HG03565 (cell line): ENCODE measurements around the gene TRPV3.
"Not testable (repeated sequence)": the region's sequence is repeated elsewhere in the genome, so short reads cannot be mapped to it uniquely, and the experiment has no call there.

Experiments used
- ATAC-seq: cut with Tn5 transposase; IDR thresholded peaks from one replicate; pipeline ENCODE4 v1.9.1; 2021; ENCODE audit warnings: mild to moderate bottlenecking, moderate library complexity; ENCODE audit not compliant: unreplicated experiment

Gene TRPV3

DNA sequence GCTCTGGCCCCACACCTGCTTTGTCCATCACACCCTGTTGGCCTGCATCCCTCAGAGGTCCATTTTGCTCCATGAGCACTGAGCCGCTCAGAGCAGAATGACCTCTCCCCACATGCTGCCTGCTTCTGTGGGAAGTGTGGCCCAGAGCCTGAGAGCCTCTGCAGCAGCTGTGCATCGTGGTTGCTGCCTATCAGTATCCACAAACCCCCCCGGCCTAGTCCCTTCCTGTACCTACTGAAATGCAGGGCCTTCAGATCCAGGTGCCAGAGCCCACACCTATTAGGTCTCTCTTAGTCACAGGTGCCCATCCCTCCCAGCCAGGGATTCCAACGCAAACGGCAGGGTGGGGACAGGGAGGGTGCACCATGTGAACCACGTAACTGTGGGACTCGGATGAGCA, 16.6 kb upstream of the TRPV3 start:
- ATAC-seq, result no peak

DNA sequence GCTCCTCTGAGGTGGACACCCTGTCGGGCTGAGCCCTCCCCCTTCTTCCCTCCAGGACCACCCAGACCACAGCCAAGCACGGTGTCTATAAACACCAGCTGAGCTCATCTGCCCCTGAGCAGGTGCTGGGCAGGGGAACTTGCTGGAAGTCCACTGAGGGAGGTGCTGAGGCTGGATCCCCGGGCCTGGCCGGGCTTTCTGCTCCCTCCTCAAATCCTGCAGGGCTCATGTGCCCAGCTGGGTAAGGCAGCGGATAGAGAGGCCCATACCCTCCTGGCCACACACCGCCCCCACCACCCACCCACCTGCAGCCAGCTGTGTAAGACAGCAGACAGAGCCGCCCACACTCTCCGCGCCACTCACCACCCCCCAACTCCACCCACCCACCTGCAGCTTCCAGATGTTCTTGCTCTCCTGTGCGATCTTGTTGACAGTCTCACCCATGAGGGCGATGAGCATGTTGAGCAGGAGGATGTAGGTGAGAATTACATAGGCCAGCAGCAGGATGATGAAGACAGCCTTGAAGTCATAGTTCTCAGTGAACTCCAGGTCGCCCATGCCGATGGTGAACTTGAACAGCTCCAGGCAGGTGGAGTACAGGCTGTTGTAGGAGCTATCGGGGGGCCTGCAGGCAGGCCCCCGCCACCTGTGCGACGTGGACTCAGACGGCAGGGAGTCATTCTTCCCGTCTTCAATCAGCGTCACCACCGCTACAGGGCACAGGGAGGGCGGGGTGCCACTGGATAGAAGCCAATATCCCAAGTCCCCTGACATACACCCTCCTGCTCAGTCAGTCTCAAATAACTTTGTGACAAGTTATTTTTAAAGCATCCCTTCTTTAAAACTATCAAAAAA, 15.9 kb upstream of the TRPV3 start:
- ATAC-seq, result no peak

DNA sequence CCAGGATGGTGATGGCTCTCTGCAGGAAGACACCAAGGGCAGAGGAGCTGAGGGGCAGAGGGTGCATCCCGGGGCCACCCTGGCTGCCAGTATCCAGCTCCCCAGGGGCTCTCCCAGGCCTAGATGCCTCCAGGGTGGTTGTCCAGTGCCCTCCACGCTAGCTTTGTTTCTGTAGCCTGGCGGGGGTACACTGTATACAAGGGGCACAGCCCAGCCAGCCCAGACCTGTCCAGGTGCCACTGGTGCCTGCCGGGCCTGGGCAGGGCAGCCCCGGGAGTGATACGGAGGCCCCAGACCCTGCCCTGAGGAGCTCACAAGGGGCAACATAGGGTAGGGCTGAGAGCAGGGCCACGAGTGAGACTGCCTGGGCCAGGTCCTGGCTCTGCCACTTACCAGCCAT, 14.6 kb upstream of the TRPV3 start:
- ATAC-seq, result no peak

DNA sequence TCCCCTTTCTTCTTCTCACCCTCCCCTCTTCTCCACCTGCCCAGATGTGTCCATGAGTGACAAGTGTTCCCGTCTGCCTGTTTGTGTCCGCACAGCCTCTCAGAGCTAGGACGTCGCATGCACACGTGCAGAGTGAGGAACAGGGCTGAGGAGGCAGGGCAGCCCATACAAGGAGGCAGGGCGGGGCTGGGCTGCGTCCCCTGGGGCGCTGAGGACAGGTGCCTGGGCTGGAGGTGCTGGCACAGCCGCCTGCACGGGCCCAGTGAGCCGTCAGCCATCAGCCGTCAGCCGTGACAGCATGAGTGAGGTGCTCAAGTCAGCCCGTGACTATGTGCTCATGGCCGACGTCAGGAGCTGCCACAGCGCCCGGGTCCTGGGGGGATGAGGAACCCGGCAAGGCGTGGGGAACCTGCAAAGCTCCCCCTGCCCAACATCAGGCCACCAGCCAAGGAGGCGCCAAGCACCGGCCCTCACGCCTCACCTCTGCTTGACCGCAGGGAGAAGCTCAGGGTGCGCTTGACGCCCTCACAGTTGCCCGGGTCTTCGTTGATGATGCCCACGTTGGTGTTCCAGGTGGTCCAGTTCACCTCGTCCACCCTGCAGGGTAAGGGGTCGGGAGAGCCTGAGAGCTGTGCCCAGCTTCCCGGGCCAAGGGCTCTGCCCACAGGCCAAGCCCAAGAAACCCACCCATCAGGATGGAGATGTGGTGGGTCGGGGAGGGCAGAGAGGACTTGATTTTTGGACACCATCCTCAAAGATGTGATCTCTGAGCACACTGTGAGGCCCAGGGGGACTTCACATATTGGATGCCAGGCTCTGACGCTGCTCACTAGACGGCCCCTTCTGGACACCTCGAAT, 13.7 kb upstream of the TRPV3 start:
- ATAC-seq, result no peak

DNA sequence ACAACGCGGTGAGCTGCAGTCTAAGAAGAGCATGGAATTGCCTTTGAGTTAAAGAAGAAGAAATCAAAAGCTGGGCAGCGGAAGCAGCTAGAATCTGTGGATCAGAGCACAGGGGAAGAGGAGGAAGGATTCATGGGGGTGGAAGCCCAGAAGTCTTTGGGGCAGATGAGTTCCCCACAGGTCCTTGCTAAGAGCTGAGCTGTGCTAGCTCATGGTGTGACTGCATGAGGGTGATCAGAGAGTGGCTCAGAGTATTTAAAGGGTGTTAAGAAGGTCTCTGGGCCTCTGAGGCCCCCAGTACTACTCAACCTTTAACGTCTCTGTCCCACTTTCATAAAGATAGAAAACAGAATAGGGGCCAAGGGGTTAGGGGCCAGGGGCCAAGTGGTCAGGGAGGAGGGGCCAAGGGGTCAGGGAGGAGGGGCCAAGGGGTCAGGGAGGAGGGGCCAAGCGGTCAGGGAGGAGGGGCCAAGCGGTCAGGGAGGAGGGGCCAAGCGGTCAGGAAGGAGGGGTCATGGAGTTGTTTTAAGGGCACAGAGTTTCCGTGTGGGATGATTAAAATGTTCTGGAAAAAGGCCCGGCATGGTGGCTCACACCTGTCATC, 12.0 kb upstream of the TRPV3 start:
- ATAC-seq, result no peak

DNA sequence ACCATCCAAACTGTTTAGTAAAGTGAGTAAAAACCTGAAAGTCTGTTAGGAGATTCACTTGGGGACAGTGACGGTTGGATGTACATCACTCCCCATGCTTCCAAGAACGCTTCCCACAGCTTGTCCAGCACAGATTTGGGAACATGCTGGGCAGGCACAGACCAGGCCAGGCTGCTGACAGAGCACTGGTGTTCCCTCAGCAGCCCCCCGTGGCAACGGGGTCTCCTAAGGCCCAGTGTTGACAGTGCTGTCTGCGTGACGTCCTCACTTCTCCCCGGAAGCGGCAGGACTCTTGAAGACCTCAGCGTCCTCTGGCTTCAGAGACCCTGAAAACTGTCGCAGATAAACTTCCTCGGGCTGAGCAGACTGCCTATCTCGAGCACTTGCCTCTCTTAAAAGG, 8.9 kb upstream of the TRPV3 start:
- no peak for ATAC-seq

DNA sequence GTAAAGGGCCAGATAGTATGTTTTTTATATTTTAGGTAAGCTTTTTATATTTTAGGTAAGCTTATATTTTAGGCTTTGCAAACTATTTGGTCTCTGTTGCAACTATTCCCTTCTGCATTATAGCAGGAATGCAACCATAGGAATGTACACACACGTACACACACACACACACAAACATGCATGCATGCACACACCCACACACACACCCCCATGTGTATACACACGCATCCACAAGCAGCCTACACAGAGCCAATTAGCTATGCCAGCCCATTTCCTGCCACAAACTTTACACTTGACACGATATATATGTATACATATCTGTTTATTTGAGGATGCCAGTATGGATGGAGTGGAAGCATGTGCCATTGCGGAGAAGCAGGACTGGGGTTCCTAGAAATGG, 7.5 kb upstream of the TRPV3 start:
- no peak for ATAC-seq

DNA sequence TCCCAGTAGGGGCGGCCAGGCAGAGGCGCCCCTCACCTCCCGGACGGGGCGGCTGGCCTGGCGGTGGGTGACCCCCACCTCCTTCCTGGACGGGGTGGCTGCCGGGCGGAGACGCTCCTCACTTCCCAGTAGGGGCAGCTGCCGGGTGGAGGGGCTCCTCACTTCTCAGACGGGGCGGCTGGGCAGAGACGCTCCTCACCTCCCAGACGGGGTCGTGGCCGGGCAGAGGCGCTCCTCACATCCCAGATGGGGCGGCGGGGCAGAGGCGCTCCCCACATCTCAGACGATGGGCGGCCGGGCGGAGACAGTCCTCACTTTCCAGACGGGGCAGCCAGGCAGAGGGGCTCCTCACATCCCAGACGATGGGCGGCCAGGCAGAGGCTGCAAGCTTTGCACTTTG, 6.6 kb upstream of the TRPV3 start:
- not testable (repeated sequence) for ATAC-seq

DNA sequence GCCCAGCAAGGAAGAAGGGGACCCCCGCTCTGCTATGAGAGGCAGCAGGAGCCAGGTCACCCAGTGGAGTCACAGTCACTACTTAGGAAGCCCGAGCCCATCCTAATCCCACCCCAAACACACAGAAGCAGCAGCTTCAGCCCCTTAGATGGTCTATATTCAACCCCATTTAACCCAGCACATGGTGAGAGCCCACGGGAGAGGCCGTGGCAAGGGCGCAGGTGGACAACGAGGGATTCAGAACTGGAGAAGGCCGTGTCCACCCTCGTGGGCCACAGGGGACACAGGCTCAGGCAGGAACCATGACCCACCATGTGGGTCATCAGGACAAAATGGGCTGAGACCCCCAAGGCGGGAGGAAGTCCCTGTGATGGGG, 1.6 kb upstream of the TRPV3 start:
- ATAC-seq, result no peak

DNA sequence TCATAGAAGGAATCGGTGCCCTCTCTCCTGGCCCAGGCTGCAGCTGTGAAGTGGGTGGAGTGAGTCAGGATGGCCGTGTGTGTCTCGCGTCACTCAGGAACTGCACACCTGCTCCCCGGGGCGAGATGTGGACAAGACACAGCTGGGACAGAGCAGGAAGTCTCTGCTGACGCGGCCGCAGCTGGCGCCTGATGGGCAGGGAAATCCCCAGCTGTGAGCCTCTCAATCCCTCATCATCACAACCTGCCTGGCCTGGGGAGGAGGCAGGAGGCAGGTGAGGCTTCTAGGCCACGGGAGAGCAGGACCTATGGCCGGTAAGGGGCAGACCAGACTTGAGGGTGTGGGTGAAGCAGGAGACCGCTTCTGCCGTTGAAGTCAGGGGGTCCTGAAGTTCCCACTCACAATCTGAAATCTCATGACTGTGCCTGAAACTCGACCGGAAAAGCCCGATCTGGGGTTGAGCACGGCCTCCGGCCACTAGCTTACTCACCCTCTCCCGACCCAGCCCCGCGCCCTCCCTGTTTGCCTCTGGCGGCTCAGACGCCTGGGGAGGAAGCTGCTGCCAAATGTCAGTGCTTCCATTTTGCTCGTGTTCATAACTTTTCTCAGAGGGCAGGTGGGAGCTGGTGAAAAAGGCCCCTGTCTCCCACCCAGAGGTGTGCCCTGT, 1.1 kb upstream of the TRPV3 start:
- peak; percentile 61 for ATAC-seq

DNA sequence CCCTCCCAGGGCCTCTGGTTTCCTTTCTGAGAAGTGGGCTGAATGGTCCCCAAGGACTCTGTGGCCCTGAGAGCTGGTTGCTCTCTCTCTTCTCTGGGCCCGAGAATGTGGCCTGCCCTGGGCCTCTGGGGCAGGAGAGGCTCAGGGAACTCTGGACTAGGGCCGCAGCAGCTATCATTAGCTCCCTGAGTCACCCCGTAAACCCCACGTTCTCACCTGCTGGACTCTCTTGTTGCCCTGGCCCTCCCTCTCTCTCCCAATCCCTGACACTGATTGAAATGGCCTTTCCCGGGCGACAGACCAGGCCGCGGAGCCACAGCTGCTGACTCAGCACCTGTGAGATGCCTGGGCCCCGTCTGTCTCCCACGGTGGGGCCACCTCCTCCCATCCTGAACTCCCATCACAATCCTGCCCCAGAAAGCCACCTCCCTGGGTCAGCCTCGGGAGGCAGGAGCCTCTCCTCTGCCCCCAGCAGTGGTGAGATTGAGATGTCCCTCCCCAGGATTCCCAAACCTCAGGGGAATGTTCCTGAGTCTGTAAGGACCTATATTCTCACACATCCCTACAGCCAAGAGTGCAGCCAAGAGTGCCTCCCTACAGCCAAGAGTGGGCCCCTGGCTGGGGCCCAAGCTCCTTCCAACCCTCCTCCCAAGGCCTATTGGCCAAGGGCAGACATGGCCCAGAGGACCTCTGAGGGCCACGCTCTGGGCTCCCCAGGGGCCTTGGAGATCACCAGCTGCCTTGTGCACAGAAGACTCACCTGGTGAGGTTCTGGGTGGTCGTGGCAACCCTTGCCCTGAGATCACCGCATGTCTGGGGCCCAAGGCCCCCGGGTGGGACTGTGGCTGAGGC, 470 bp downstream of the TRPV3 start:
- no peak for ATAC-seq

DNA sequence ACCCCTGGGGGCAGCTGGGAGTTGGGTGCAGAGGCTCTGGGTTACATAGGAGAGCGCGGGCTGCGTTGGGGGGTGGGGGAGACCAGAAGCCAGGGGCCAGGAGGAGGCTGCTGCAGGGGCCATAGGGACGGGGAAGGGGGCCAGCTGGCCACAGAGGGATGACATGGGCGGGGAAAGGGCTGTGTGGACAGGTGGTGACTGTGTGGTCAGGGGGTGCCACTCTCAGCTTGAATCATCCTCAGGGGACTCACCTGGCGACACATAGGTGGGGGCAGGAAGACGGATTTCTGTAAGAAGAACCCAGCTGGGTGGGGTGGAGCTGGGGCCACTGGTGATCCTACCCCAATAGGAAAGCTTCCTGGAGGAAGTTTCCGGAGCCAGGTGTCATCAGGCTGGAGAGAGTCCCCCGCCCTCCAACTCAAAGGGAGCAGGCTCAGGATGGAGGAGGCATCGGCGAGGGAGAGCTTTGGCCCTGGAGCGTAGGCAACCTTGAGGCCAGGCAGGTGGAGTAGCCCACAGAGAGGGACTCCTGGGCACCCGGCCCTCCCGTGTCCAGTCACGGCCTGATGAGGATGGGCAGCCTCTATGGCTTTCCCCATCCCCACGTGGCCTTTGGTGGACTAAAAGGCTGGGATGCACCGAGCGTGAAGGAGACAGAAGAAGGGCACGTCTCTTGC, 1.2 kb downstream of the TRPV3 start:
- ATAC-seq, result no peak

DNA sequence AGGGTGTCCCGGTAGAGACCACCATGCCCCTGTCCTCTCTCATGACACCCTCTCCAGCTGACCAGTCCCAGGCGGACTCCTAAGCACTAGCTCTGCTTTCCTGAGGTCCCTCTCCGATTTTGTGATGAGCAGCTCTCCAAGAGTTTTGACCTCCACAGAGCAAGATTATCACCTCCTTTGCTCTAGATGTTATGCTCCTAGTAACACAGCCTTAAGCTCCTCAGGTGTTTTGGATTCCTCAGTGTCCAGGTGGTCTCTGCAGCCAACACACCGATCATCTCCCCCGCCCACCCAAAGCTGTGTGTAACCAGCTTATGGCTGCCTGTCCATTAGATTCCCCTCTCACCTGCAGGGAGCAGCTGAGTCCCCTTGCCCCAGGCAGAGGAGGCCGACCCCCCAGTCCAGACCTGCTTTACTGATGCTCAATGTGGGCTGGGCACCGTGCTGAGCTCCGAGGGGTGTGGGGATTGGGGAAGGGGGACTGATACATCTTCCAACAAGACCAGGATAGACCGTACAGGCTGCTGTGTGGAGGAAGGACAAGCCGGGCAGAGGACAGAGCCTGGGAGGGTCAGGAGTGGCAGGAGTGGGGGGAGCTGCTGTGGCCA, 2.3 kb downstream of the TRPV3 start:
- no peak for ATAC-seq

DNA sequence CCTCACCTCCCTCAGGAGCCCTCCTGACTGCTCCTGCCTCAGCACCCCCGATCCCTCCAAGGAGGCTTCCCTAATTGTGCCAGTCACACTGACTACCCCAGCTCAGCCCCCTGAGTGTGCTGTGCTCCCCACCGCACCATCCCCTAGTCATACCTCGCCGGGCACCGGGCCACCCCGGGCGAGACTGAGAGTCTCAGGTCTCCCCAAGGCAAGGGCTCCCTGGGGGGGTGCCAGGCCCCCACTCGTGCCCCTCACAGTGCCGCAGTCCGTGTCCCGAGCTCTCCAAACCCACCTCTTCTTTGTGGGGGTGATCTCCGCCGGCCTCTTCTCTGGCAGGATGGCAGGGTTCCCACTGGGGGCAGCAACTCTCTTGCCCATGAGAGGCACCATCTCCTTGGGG, 3.2 kb downstream of the TRPV3 start:
- no peak for ATAC-seq

DNA sequence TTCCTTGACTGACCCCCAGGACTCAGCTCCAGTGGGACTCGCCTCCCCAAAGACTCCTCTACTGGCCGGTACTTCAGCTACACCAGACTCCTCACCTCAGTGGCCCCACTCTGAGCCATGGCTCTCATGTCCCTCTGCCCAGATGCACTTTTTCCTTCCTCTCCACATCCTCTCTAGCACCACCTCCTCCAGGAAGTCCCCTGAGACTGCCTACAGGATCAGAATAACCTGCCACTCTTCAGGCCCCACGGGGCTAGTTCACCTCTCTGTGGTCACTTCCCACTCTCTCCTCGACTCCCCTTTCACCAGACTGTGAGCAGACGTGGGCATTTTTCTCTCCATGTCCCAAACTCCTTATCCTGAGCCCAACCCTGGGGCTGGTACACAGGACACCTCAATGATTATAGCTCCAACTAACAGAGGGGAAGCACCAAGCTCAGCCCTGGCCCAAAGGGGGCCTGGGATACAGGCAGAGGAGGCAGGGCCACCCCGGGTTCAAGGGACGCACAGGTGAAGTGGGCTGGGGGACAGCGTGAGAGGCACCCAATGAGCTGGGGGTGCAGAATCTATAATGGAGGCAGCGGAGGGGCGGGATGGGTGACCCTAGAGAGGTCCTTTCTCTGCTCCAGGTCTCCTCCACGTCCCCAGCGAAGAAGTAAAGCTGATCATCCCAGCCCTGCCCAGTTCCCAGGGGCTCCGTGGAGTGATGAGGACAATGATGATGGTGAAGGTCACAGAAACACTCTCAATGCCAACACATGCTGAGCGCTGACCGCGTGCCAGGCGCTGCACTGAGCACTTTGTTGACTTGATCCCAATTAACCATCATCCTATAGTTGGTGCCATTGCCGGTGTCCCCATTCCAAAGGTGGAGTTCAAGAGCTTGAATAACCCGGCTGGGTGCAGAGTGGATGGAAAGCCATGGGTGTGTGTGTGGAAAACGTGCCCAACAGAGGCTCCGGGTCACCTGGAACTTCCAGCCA, 3.9 kb downstream of the TRPV3 start:
- no peak for ATAC-seq

DNA sequence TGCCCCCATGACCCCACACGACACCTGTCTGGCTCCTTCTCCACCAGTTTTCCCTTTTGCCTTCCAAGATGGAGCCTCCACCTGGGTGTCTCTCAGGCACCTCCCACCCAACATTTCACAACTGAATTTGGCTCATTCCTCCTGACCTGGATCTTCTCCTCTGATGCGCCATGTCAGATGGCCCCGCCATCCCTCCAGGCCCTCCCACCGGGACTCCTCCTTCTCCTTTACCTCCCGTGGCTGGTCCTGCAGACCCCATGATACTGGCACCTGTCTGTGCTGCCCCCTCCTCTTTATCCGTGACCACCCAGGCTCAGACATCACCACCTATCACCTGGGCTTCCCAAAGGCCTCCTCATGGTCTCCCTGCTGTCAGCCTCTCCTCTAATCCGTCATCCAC, 4.7 kb downstream of the TRPV3 start:
- ATAC-seq, result no peak

DNA sequence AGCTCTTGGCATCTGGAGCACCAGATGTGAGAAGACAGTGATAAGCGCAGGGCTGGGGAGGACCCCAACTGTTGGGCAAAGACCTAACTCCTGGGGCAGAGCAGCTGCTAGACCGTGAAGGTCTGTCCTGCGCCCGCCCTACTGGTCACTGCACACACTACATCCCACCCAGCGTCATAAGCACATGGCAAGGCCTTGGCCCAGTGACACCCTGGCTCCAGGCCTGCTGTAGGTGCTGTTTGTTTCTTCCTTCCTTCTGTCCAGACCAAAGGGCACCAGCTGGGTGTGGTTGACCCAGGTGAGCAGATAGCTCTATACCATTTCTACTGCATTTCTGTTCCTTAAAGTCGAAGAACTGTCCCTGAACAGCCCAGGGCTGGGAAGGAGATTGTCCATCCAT, 6.4 kb downstream of the TRPV3 start:
- ATAC-seq, result no peak

DNA sequence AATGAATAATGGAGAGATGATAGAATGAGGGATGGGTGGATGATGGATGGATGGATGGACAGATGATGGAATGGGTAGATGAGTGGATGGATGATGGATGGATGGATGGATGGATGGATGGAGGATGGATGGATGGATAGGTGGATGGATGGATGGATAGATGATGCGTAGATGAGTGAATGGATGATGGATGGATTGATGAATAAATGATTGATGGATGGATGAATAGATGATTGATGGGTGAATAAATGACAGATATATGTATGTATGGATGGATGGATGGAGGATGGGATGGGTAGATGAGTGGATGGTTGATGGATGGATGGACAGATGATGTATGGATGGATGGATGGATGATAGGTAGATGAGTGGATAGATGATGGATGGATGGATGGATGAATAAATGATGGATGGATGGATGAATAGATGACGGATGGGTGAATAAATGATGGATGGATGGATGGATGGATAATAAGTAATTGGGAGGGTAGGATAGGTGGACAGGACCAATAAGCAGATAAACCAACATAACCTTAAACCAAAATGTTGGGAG, 7.9 kb downstream of the TRPV3 start:
- no peak for ATAC-seq
